ELR (cell line): ENCODE measurements around the gene TESK2.
"Not testable (repeated sequence)": the region's sequence is repeated elsewhere in the genome, so short reads cannot be mapped to it uniquely, and the experiment has no call there.

ENCODE experiments used
- DNase-seq: peaks from one replicate; pipeline ENCODE4 v3.0.0-alpha.2; 2015; ENCODE audit warnings: low read depth

TESK2 gene

GRCh38 chr1:45510036-45510971 lies 19.3 kb upstream of the TESK2 start:
- no peak for DNase-seq

- DNase-seq: peak; percentile 20
Measured at GRCh38 chr1:45508295-45509151, 17.6 kb upstream of the TESK2 start.

DNA sequence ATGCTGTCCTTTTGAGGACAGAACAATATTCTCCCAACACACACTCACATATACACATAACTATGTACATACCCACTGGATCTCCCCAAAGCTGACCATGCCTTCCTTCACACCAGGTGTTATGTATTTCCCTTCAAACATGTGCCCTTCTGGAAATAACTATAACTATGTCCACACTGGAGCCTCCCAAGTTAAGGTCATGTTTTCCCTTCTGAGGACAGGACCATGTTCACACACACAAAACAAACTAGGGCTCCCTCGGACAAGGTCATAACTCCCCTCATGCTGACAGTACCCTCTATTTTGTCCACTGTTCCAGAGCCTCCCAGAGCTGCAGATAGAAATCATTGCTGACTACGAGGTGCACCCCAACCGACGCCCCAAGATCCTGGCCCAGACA lies 16.9 kb upstream of the TESK2 start:
- no peak for DNase-seq

- no peak for DNase-seq
Measured at GRCh38 chr1:45507195-45507594, 16.2 kb upstream of the TESK2 start.

DNA sequence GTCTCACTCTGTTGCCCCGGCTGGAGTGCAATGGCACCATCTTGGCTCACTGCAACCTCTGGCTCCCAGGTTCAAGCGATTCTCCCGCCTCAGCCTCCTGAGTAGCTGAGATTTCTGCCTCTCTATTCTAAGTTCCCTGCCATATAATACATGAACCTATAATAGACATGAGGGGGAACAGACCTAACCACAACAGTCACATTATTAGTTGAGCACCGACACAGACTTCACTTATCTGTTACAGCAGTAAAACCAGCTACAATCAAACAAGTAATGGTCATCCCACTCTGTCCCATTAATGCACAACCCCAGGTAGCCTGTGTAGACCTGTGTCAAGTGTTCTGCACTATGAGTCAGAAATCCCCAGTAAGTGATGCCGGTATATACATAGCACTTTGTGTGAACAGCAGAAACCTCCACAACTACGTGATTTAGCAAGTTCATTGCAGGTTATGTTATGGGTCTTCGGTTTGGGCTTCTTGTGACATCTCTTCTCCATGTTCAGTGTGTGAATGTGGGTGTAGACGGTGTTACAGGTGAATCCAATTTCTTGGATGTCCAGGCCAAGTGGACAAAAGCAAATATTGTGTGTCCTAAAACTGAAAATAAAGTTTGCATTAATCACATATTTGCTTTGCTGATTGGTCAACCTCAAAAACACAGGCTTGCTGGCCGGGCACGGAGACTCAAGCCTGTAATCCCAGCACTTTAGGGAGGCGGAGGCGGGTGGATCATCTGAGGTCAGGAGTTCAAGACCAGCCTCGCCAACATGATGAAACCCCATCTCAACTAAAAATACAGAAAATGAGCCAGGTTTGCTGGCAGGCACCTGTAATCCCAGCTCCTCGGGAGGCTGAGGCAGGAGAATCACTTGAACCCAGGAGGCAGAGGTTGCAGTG lies 12.7 kb upstream of the TESK2 start:
- no peak for DNase-seq

DNA sequence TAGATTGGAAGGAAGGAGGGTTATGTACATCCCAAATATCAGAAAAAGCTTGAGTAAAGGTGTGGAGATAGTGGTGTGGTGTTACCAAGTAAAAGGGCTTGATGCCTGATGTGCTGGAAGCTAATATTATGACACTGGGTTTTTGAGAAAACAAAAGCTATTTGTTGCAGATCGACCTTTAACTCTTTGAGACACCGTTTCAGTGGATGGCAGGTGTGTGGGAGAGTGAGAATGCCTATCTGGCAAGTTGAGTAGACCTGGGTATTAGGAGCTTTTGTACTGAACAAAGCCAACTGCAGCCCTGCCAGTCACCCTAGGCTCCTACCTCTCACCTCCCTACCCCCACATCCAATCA lies 10.5 kb upstream of the TESK2 start:
- DNase-seq: no peak

- peak; percentile 36 for DNase-seq
Measured at GRCh38 chr1:45499415-45499769, 8.4 kb upstream of the TESK2 start.

GRCh38 chr1:45498279-45498678 lies 7.3 kb upstream of the TESK2 start:
- no peak for DNase-seq

- DNase-seq: peak; percentile 67
Measured at GRCh38 chr1:45493116-45493697, 2.2 kb upstream of the TESK2 start.

GRCh38 chr1:45492691-45493090 lies 1.7 kb upstream of the TESK2 start:
- DNase-seq: no peak

GRCh38 chr1:45491487-45492260 lies 711 bp upstream of the TESK2 start:
- DNase-seq: no peak

GRCh38 chr1:45490121-45490625 lies 790 bp downstream of the TESK2 start:
- peak; percentile 44 for DNase-seq

GRCh38 chr1:45489379-45489778 lies 1.6 kb downstream of the TESK2 start:
- DNase-seq: not testable (repeated sequence)

DNA sequence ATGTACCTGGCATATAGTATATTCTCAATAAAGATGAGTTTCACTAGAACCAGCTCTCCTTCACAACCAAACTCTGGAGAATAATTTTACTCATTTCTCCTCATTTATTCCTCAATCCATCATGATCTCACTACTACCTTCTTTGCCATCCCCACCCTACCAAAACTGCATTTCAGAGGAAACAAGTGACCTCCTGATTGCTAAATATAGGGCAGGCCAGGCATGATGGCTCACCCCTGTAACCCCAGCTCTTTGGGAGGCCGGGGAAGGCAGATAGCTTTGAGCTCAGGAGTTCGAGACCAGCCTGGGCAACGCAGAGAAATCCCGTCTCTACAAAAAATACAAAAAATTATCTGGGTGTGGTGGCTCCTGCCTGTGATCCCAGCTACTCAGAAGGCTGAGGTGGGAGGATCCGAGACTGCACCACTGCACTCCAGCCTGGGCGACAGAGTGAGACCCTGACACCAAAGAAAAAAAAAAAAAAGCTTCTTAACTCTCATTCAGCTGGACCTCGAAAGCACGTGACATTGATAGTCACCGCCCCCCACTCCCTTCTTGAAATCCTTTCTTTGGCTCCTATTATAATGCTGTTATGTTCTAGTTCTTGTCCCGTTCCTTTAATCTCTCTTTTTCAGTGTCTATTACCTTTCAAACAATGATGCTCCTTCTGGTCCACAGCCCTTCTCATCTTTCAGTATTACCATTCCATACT lies 2.1 kb downstream of the TESK2 start:
- no peak for DNase-seq

- DNase-seq: no peak
Measured at GRCh38 chr1:45485949-45486348, 5.0 kb downstream of the TESK2 start.

DNA sequence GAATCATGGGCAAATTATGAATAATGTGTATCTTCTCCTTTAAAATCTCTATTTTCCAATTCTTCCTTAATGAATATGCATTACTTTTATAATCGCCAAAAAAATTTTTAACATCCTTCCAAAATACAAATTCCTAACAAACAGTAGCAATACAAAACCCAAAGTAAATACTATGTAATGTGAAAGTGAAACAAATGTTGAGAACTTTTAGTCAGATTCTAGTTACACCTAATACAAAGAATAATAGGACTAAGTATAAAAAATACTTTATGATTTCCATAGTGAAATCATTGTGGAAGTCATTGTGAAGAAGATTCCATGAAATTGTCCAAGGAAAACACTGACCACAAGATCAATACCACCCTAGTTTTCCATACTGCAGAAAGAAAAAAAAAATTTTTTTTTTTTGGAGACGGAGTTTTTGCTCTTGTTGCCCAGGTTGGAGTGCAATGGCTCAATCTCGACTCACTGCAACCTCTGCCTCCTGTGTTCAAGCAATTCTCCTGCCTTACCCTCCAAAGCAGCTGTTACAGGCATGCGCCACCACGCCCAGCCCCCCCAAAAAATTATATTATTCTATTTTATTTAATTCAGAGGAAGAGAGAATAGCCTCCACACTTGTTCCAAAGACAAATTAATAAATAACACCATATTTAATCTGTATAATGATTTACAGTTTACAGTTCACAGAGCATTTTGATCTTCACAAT lies 11.8 kb downstream of the TESK2 start:
- no peak for DNase-seq

DNA sequence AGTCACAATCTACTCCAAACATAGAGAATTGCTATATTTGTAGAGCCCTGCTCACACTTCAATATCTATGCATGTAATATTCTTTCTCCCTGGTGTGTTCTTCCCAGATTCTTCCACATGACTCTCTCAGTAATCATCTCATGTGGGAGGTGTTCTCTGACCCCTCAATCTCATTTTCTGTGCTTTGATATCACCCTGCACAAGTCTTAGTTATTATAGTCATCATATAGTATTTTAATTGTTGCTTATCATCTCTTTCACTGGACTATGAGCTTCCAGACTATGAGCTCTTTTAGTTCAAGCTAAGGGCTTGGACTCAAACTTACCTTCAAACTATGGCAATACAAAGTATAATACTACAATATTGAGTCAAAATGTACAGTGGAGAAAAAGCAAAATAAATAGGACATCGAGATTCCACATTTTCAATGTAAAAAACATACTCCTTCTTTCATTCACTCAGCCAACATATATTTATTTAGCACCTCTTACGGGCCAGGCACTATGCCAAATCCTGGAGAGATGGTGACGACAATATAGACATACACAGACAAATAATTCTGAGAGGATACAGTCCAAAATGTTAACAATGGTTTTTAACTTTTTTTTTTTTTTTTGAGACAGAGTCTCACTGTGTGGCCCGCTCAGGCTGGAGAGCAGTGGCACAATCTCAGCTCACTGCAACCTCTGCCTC lies 12.7 kb downstream of the TESK2 start:
- no peak for DNase-seq

- DNase-seq: no peak
Measured at GRCh38 chr1:45477646-45478045, 13.3 kb downstream of the TESK2 start.

DNA sequence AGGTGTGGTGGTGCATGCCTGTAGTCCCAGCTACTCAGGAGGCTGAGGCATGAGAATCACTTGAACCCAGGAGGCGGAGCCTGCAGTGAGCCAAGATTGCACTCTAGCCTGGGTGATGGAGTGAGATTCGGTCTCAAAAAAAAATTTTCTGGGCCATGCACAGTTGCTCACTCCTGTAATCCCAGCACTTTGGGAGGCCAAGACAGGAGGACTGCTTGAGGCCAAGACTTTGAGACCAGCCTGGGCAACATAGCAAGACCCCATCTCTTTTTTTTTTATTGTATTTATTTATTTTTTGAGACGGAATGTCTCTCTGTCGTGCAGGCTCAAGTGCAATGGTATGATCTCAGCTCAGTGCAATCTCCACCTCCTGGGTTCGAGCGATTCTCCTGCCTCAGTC lies 16.8 kb downstream of the TESK2 start:
- not testable (repeated sequence) for DNase-seq
